HEK293 (cell line): ENCODE results near the gene MUS81.

Experiments
- CTCF ChIA-PET: fragments of 350-600 bp; formaldehyde crosslinking; extraction: SDS; loops from one replicate; lab custom pipeline; 2021; ENCODE audit warnings: antibody characterized with exemption; lab: Yijun Ruan, JAX
- POLR2A ChIA-PET: fragments of 300-600 bp; formaldehyde crosslinking; extraction: SDS; loops from one replicate; lab custom pipeline; 2020; ENCODE audit warnings: antibody characterized with exemption, inconsistent platforms; lab: Yijun Ruan, JAX
- H3K27ac ChIP-seq: fragments of 200-500 bp; sonication (Bioruptor generic); 2 replicates; pipeline ENCODE4 v1.5.1; 2014; ENCODE audit warnings: low read depth, low read length, control low read depth, inconsistent platforms; ENCODE audit errors: extremely low read depth
- H3K36me3 ChIP-seq, 2 experiments: fragments of 200-500 bp in 1 of 2; sonication (Bioruptor generic) in 1 of 2; 1 replicate in 1 of 2; 2 replicates in 1 of 2; pipeline ENCODE4 v1.5.1; 2014 to 2017; ENCODE audit warnings: inconsistent platforms in 2 of 2, low read length in 2 of 2; ENCODE audit not compliant: control insufficient read depth in 2 of 2, insufficient read depth in 1 of 2
- H3K4me1 ChIP-seq: fragments of 200-500 bp; sonication (Bioruptor generic); 2 replicates; pipeline ENCODE4 v1.5.1; 2014; ENCODE audit warnings: mild to moderate bottlenecking, low read length, inconsistent platforms; ENCODE audit not compliant: control insufficient read depth, insufficient read depth
- H3K4me3 ChIP-seq: 2 replicates; pipeline ENCODE4 v1.5.1; 2011; ENCODE audit warnings: low read depth, mild to moderate bottlenecking, control low read depth, low read length, moderate library complexity
- H3K9me3 ChIP-seq: fragments of 200-500 bp; sonication (Bioruptor generic); 2 replicates; pipeline ENCODE4 v1.5.1; 2014; ENCODE audit warnings: low read depth, low read length, inconsistent platforms; ENCODE audit not compliant: control insufficient read depth, insufficient read depth
- BCL11A ChIP-seq: fragments of 450-650 bp; formaldehyde crosslinking; IDR thresholded peaks from 2 replicates; pipeline ENCODE4 v1.5.1; 2016; ENCODE audit warnings: low read depth, missing biosample characterization, missing genetic modification characterization
- GLI2 ChIP-seq: fragments of 450-650 bp; formaldehyde crosslinking; IDR thresholded peaks from 2 replicates; pipeline ENCODE4; 2017; ENCODE audit warnings: missing biosample characterization, missing genetic modification characterization, low read depth, borderline replicate concordance
- HOXD13 ChIP-seq: sonication (generic); formaldehyde crosslinking; IDR thresholded peaks from 2 replicates; pipeline ENCODE4 v1.8.0; 2022; ENCODE audit warnings: missing genetic modification reagents, borderline replicate concordance
- SP3 ChIP-seq: fragments of 450-650 bp; formaldehyde crosslinking; IDR thresholded peaks from 2 replicates; pipeline ENCODE4 v1.5.1; 2016; ENCODE audit warnings: missing biosample characterization, missing genetic modification characterization
- WT1 ChIP-seq: fragments of 450-650 bp; formaldehyde crosslinking; IDR thresholded peaks from 2 replicates; pipeline ENCODE4 v1.5.1; 2016; ENCODE audit warnings: missing biosample characterization, missing genetic modification characterization
- ZEB2 ChIP-seq: fragments of 450-650 bp; formaldehyde crosslinking; IDR thresholded peaks from 2 replicates; pipeline ENCODE4 v1.5.1; 2016; ENCODE audit warnings: missing biosample characterization, missing genetic modification characterization
- ZFP37 ChIP-seq: fragments of 450-650 bp; formaldehyde crosslinking; IDR thresholded peaks from 2 replicates; pipeline ENCODE4 v1.5.1; 2016; ENCODE audit warnings: missing biosample characterization, missing genetic modification characterization
- ZNF112 ChIP-seq: fragments of 450-650 bp; formaldehyde crosslinking; IDR thresholded peaks from 2 replicates; pipeline ENCODE4 v1.5.0; 2017; ENCODE audit warnings: missing biosample characterization, missing genetic modification characterization
- ZNF274 ChIP-seq, 2 experiments: fragments of 200-500 bp in 1 of 2; fragments of 450-650 bp in 1 of 2; sonication (Bioruptor generic) in 1 of 2; formaldehyde crosslinking in 1 of 2; IDR thresholded peaks; 2 replicates each; pipeline versions ENCODE4 v1.5.1 to v1.6.1; 2014 to 2016; ENCODE audit warnings: borderline replicate concordance in 1 of 2, inconsistent platforms in 1 of 2, low read length in 1 of 2, missing biosample characterization in 1 of 2, missing genetic modification characterization in 1 of 2
- ZNF341 ChIP-seq: fragments of 450-650 bp; formaldehyde crosslinking; IDR thresholded peaks from 2 replicates; pipeline ENCODE4; 2016; ENCODE audit warnings: low read depth, missing biosample characterization, missing genetic modification characterization
- ZNF366 ChIP-seq: fragments of 450-650 bp; formaldehyde crosslinking; conservative IDR thresholded peaks from 2 replicates; pipeline ENCODE4 v1.5.1; 2016; ENCODE audit warnings: missing biosample characterization, missing genetic modification characterization
- ZNF394 ChIP-seq: fragments of 450-650 bp; formaldehyde crosslinking; IDR thresholded peaks from 2 replicates; pipeline ENCODE4 v1.5.1; 2016; ENCODE audit warnings: missing biosample characterization, missing genetic modification characterization, mild to moderate bottlenecking, moderate library complexity, borderline replicate concordance
- ZNF473 ChIP-seq: fragments of 450-650 bp; formaldehyde crosslinking; IDR thresholded peaks from 2 replicates; pipeline ENCODE4 v1.5.1; 2017; ENCODE audit warnings: missing biosample characterization, missing genetic modification characterization
- ZNF521 ChIP-seq: fragments of 450-650 bp; formaldehyde crosslinking; IDR thresholded peaks from 2 replicates; pipeline ENCODE4 v1.5.1; 2017; ENCODE audit warnings: missing biosample characterization, mild to moderate bottlenecking, missing genetic modification characterization
- ZNF610 ChIP-seq: fragments of 450-650 bp; formaldehyde crosslinking; IDR thresholded peaks from 2 replicates; pipeline ENCODE4 v1.5.1; 2016; ENCODE audit warnings: missing biosample characterization, missing genetic modification characterization, borderline replicate concordance
- ZNF707 ChIP-seq: fragments of 450-650 bp; formaldehyde crosslinking; IDR thresholded peaks from 2 replicates; pipeline ENCODE4 v1.5.1; 2016; ENCODE audit warnings: missing biosample characterization, missing genetic modification characterization
- ZNF776 ChIP-seq: fragments of 450-650 bp; formaldehyde crosslinking; IDR thresholded peaks from 2 replicates; pipeline ENCODE4 v1.5.0; 2017; ENCODE audit warnings: missing biosample characterization, missing genetic modification characterization, borderline replicate concordance
- ZNF777 ChIP-seq: fragments of 450-650 bp; formaldehyde crosslinking; IDR thresholded peaks from 2 replicates; pipeline ENCODE4 v1.5.1; 2017; ENCODE audit warnings: missing biosample characterization, missing genetic modification characterization, borderline replicate concordance
- TF ChIP-seq, protein P1 (sequence below): fragments of 450-650 bp; formaldehyde crosslinking; IDR thresholded peaks from 2 replicates; pipeline ENCODE4 v1.5.1; 2016; ENCODE audit warnings: missing biosample characterization, missing genetic modification characterization
- TF ChIP-seq, protein P2 (sequence below): fragments of 450-650 bp; formaldehyde crosslinking; IDR thresholded peaks from 2 replicates; pipeline ENCODE4 v1.5.1; 2016; ENCODE audit warnings: missing biosample characterization, missing genetic modification characterization
- TF ChIP-seq, protein P3 (sequence below): fragments of 450-650 bp; formaldehyde crosslinking; conservative IDR thresholded peaks from 2 replicates; pipeline ENCODE4 v1.5.1; 2016; ENCODE audit warnings: low read depth, missing biosample characterization, missing genetic modification characterization
- TF ChIP-seq, protein P4 (sequence below): fragments of 450-650 bp; formaldehyde crosslinking; IDR thresholded peaks from 2 replicates; pipeline ENCODE4 v1.5.1; 2017; ENCODE audit warnings: missing biosample characterization, missing genetic modification characterization

Gene MUS81

DNA sequence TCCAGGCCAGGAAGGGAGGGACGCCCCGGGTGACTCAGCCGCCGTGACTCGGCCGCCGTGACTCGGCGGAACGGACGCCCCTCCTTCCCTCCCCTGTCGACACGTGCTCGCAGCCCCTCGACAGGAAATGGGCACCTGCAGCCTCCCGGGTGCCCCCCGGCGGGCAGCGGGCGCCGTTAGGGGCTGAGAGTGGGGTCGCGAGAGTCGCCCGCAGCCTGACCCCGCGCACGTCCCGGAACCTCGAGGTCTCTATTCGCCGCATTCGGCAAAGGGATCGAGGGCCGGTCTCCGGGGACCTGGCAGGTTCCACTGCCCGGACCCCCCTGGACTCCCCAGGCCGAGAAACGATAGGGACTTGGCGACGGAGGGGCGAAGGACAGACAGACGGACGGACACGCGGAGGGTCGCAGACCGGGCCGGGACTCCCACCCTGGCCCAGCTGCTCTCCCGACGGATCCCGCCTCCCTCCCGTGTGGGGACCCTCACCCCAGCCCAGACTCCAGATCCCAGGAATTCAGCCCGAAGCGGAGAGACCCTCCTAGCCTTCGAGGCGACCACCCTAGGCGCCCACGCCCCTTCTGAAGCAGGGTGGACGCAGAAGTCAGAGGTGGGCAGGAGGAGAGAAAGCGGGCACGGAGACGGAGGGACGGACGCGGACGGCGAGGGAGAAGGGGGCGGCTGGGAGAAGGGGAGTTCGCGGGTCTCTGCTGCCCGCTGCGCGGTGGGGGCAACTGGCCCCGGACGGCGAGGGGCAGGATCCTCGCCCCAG lies 39.3 kb downstream of the MUS81 start (continued):
- TF ChIP-seq ZNF707 (tag by site-specific recombination) (no peak), ZNF777 (tag by site-specific recombination) (peak; percentile 25; the same call in 1 of the 2 replicates), SP3 (tag by site-specific recombination) (peak; percentile 46; the same call in 1 of the 2 replicates)

DNA sequence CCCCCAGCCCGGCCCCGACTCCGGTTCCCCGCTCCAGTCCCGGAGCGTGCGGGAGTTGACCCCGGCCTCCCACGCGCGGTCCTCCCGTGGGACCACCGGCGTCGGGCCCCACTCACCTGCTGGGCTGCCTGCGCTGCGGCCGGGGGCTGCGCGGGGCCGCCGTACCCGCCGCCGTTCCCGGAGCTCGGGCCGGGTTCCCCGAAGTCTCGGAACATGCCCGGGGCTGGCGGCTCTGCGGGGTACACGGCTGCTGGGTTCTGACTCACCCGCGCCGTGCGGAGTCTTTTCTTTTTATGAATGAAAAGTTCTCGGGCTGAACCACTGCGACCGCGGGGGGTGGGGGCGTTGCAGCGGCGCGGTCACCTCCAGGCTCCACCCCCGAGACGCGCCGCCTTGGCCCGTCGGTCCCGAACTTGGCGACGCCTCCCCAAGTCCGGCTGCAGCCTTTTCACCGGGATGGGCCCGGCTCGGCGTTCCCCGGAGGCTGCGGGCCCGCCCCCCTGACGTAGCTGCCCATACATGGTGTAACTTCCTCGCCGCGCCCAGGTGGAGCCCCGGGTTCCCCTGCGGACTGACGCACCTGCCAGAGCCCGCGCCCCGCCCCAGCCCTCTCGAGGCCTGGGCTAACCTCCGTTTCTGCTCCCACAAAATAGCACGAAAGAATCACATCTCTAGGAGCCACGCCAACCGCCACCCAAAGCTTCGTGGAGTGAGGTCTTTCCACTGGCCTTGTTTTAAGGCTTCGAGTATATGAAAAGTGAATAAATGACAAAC lies 40.1 kb downstream of the MUS81 start, which contains the start of gene FOSL1:
Gene FOSL1, minus strand, starts transcription at position 264 of the 774 bp plus-strand sequence. Its CDS starts 49 bp downstream, at position 215.
- no peaks in the 10 kb centered on the region for H3K9me3 ChIP-seq
- CTCF ChIA-PET: interaction anchor here (0.6 to 3.8 kb wide), 4 partner anchors 11 to 102 kb away, joined by 4 to 40 read pairs (median 18); partner anchors contain the start of genes CCDC85B and FIBP
- H3K36me3 ChIP-seq: peaks cover 0 to 3% of the 10 kb centered on the region in 2 experiments; a peak in 1 of 3 replicates
- peak within 1 kb of the TSS; percentile 62 for H3K4me3 ChIP-seq
- H3K4me1 ChIP-seq: no peaks in the 10 kb centered on the region
- POLR2A ChIA-PET: interaction anchor here (0.7 to 4.9 kb wide), 4 partner anchors 10 to 41 kb away, joined by 3 to 74 read pairs (median 6); partner anchors contain the start of genes CCDC85B and FIBP
- H3K27ac ChIP-seq: peak within 1 kb of the TSS; percentile 25; the same call in 1 of the 2 replicates
- TF ChIP-seq ZNF776 (tag by site-specific recombination): no peak
- TF ChIP-seq ZNF366 (tag by site-specific recombination): no peak
- no peak for TF ChIP-seq ZNF610 (tag by site-specific recombination)
- no peak for TF ChIP-seq BCL11A (tag by site-specific recombination)
- TF ChIP-seq, protein P1, sequence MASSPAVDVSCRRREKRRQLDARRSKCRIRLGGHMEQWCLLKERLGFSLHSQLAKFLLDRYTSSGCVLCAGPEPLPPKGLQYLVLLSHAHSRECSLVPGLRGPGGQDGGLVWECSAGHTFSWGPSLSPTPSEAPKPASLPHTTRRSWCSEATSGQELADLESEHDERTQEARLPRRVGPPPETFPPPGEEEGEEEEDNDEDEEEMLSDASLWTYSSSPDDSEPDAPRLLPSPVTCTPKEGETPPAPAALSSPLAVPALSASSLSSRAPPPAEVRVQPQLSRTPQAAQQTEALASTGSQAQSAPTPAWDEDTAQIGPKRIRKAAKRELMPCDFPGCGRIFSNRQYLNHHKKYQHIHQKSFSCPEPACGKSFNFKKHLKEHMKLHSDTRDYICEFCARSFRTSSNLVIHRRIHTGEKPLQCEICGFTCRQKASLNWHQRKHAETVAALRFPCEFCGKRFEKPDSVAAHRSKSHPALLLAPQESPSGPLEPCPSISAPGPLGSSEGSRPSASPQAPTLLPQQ (tag by site-specific recombination): peak; percentile 91
- TF ChIP-seq GLI2: no peak
- no peak for TF ChIP-seq WT1 (tag by site-specific recombination)
- TF ChIP-seq, protein P2, sequence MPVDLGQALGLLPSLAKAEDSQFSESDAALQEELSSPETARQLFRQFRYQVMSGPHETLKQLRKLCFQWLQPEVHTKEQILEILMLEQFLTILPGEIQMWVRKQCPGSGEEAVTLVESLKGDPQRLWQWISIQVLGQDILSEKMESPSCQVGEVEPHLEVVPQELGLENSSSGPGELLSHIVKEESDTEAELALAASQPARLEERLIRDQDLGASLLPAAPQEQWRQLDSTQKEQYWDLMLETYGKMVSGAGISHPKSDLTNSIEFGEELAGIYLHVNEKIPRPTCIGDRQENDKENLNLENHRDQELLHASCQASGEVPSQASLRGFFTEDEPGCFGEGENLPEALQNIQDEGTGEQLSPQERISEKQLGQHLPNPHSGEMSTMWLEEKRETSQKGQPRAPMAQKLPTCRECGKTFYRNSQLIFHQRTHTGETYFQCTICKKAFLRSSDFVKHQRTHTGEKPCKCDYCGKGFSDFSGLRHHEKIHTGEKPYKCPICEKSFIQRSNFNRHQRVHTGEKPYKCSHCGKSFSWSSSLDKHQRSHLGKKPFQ (tag by site-specific recombination): no peak
- TF ChIP-seq, protein P3, sequence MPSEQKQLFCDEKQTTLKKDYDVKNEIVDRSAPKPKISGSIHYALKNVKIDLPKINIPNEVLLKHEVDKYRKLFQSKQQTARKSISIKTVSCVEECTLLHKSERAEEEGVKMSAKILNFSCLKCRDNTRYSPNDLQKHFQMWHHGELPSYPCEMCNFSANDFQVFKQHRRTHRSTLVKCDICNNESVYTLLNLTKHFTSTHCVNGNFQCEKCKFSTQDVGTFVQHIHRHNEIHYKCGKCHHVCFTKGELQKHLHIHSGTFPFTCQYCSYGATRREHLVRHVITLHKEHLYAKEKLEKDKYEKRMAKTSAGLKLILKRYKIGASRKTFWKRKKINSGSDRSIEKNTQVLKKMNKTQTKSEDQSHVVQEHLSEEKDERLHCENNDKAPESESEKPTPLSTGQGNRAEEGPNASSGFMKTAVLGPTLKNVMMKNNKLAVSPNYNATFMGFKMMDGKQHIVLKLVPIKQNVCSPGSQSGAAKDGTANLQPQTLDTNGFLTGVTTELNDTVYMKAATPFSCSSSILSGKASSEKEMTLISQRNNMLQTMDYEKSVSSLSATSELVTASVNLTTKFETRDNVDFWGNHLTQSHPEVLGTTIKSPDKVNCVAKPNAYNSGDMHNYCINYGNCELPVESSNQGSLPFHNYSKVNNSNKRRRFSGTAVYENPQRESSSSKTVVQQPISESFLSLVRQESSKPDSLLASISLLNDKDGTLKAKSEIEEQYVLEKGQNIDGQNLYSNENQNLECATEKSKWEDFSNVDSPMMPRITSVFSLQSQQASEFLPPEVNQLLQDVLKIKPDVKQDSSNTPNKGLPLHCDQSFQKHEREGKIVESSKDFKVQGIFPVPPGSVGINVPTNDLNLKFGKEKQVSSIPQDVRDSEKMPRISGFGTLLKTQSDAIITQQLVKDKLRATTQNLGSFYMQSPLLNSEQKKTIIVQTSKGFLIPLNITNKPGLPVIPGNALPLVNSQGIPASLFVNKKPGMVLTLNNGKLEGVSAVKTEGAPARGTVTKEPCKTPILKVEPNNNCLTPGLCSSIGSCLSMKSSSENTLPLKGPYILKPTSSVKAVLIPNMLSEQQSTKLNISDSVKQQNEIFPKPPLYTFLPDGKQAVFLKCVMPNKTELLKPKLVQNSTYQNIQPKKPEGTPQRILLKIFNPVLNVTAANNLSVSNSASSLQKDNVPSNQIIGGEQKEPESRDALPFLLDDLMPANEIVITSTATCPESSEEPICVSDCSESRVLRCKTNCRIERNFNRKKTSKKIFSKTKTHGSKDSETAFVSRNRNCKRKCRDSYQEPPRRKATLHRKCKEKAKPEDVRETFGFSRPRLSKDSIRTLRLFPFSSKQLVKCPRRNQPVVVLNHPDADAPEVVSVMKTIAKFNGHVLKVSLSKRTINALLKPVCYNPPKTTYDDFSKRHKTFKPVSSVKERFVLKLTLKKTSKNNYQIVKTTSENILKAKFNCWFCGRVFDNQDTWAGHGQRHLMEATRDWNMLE (tag by site-specific recombination): no peak
- TF ChIP-seq HOXD13 (CRISPR knock-in tag): no peak
- no peak for TF ChIP-seq ZNF521
- no peak for TF ChIP-seq ZNF112
- TF ChIP-seq ZEB2: peak; percentile 65; the same call in 1 of the 2 replicates
- no peak for TF ChIP-seq ZFP37
- TF ChIP-seq, protein P4, sequence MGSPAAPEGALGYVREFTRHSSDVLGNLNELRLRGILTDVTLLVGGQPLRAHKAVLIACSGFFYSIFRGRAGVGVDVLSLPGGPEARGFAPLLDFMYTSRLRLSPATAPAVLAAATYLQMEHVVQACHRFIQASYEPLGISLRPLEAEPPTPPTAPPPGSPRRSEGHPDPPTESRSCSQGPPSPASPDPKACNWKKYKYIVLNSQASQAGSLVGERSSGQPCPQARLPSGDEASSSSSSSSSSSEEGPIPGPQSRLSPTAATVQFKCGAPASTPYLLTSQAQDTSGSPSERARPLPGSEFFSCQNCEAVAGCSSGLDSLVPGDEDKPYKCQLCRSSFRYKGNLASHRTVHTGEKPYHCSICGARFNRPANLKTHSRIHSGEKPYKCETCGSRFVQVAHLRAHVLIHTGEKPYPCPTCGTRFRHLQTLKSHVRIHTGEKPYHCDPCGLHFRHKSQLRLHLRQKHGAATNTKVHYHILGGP (tag by site-specific recombination): no peak
- peak; percentile 26; the same call in 1 of the 2 replicates for TF ChIP-seq ZNF341 (tag by site-specific recombination)
- no peak for TF ChIP-seq ZNF274 (IDR thresholded peaks at IDR 0.05; ENCODE audit: low read length)
- no peak for TF ChIP-seq ZNF274 (tag by site-specific recombination; IDR thresholded peaks at IDR 0.05; ENCODE audit: borderline replicate concordance)
- TF ChIP-seq ZNF394 (tag by site-specific recombination): no peak
- TF ChIP-seq ZNF473 (tag by site-specific recombination): no peak
